HG03196 (cell line): ENCODE measurements around the gene RASA4.
A peak's percentile ranks its signal among the peaks of the same experiment; 100 is the strongest.
"Not testable (repeated sequence)": the region's sequence is repeated elsewhere in the genome, so short reads cannot be mapped to it uniquely, and the experiment has no call there.

Experiments
- ATAC-seq: cut with Tn5 transposase; IDR thresholded peaks from one replicate; pipeline ENCODE4 v1.9.1; 2021; ENCODE audit not compliant: unreplicated experiment

The RASA4 gene

GRCh38 chr7:102606848-102607247 lies 9.7 kb downstream of the RASA4 start:
- not testable (repeated sequence) for ATAC-seq

GRCh38 chr7:102604431-102605145 lies 12.0 kb downstream of the RASA4 start:
- ATAC-seq = not testable (repeated sequence)

DNA sequence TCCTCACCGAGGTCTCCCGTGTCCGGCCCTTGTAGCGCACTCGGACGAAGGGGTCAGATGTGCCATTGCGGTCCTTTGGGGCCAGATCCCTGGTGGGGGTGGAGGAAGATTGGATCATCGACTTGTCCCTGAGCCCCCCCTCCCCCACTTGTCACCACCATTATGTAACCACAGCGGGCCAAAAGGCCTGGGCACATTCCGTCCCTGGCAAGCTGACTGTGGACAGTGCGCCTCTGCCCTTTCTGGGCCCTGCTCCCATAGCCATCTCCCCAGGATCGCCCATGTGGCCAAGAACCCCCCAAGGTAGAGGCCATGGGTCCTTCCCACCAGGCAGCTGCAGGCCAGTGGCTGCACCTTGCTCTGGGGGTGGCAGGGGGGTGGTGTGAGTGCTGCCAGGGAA lies 14.2 kb downstream of the RASA4 start:
- ATAC-seq = not testable (repeated sequence)

DNA sequence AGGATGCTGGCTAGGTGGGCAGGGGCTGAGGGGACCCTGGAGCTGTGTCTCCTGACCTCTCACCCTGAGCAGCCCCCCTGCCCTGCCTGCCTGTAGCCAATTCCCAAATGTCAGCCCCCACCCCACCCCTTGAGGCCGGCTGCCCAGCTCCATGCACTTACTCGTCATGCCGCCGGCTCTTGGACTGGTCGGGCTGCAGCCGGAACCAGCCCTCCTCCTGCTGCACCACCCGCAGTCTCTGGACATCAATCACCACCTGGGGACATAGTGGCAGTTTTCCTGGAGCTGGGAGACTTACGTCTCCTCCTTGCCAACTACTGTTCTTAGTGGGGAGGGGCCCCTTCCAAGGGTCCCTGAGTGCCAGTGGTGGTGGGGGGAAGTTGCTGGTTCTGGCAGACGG lies 16.9 kb downstream of the RASA4 start:
- ATAC-seq = not testable (repeated sequence)

- not testable (repeated sequence) for ATAC-seq
Measured at GRCh38 chr7:102596036-102596435, 20.5 kb downstream of the RASA4 start.

- ATAC-seq = peak; percentile 67
Measured at GRCh38 chr7:102593637-102594334, 22.8 kb downstream of the RASA4 start.

DNA sequence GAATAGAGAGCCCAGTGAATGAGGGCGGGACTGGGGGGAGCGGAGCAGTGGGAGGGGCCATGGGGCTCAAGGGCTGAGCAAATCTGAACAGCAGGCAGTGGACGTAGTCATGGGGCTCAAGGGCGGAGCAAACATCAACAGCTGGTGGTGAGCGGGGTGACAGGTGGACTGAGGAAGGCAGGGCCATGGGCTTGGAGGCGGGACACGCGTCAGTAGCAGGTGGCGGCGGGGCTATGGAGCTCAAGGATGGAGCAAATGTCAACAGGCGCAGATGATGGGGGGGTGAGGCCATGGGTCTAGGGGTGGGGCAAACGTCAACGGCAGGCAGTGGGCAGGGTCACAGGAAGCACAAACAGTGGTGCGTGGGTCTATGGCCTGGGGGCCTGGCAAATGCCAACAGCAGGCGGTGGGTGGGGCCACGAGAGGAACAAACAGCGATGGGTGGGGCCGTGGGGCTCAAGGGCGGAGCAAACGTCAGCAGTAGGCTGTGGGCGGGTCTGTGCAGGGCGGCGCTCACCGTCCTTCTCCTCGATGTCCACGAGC lies 24.0 kb downstream of the RASA4 start:
- peak; percentile 31 for ATAC-seq

DNA sequence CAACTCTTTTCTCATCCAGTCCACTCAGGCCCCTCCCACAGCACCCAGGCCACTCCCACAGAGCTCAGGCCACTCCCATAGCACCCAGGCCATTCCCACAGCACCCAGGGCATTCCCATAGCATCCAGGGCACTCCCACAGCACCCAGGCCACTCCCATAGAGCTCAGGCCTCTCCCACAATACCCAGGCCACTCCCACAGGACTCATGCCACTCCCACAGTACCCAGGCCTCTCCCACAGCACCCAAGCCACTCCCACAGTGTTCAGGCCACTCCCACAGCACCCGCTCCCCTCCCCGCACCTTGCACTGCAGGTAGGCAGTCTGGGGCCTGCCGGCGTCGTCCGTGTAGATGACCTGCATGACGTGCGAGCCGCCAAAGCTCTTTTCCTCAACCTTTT lies 26.7 kb downstream of the RASA4 start:
- not testable (repeated sequence) for ATAC-seq

GRCh38 chr7:102583495-102583894 lies 33.1 kb downstream of the RASA4 start:
- not testable (repeated sequence) for ATAC-seq

- not testable (repeated sequence) for ATAC-seq
Measured at GRCh38 chr7:102581722-102582121, 34.8 kb downstream of the RASA4 start.

DNA sequence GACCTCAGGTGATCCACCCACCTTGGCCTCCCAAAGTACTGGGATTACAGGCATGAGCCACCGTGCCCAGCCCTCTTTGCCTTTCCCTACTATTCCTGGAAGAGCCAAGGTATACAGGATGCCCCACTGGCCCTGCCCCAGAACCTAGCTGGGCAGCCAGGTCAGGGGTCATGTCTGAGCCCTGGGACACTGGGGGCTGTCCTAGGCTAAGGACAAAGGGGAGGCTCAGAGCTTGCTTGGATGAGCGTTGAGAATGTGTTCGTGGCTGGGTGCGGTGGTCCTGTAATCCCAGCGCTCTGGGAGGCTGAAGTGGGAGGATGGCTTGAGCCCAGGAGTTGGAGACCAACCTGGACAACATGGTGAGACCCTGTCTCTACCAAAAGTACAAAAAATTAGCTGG lies 38.1 kb downstream of the RASA4 start:
- ATAC-seq = not testable (repeated sequence)

- not testable (repeated sequence) for ATAC-seq
Measured at GRCh38 chr7:102577315-102578240, 39.0 kb downstream of the RASA4 start.

DNA sequence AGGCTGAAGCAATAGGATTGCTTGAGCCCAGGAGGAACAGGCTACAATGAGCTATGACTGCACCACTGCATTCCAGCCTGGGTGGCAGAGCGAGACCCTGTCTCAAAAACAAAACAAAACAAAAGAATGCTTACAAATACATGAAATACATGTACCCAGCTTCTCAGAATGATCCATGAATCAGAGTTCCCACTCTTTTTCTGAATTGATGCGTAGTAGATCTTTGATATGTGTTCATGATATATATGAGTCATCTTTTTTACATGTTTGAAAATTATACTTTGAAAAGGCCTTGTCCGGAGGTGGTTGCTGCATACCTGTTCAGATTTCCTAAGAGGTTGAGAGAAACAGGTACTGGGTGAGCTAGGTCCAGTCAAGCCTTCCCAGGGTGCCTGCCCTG lies 40.2 kb downstream of the RASA4 start:
- ATAC-seq = not testable (repeated sequence)

DNA sequence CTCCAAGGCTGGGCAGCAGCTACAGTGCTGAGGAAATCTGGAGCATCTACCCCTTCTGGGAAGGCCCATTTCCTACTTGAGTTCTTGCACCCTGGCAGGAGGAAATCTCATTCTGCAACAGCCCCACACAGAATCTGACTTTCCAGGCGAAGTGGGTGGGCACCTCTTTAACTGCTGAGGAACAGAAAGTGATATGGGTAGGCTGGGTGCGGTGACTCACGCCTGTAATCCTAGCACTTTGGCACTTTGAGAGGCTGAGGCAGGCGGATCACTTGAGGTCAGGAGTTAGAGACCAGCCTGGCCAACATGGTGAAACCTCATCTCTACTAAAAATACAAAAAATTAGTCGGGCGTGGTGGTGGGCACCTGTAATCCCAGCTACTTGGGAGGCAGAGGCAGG lies 41.9 kb downstream of the RASA4 start:
- not testable (repeated sequence) for ATAC-seq

- ATAC-seq = peak; percentile 91
Measured at GRCh38 chr7:102572261-102573239, 44.0 kb downstream of the RASA4 start, which contains the start of gene POLR2J3. TSS of gene POLR2J3 (minus strand) at chr7:102572583. CDS start at chr7:102572521, 62 bp downstream.

- not testable (repeated sequence) for ATAC-seq
Measured at GRCh38 chr7:102568620-102569019, 47.9 kb downstream of the RASA4 start.

- not testable (repeated sequence) for ATAC-seq
Measured at GRCh38 chr7:102550808-102551422, 65.6 kb downstream of the RASA4 start, which contains the start of gene SPDYE2. TSS of gene SPDYE2 (plus strand) at chr7:102551226. CDS start at chr7:102553256, 2,030 bp downstream.

GRCh38 chr7:102546353-102546752 lies 70.2 kb downstream of the RASA4 start:
- ATAC-seq = peak; percentile 46

DNA sequence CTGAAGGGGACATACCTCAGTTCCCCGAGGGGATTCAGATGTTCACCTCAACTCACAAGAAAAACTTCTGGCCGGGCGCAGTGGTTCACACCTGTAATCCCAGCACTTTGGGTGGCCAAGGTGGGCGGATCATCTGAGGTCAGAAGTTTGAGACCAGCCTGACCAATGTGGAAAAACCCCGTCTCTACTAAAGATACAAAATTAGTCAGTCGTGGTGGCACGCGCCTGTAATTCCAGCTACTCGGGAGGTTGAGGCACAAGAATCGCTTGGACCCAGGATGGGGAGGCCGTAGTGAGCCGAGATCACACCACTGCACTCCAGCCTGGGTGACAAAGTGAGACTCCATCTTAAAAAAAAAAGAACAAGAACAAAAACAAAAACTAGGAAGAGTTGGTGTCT lies 71.3 kb downstream of the RASA4 start:
- not testable (repeated sequence) for ATAC-seq
